ENCODE measurements around the gene IFFO2. TPM values are rescaled to one million over a fixed set of nuclear protein-coding genes. Genes with fewer than 3 reads are reported as not detected.

The IFFO2 gene
- total RNA-seq, 2 donors from 2014 or later = 23.5 to 44.2 TPM

- peak overlapping the region in 1 of 2 donors; percentile 75 for H3K27ac Mint-ChIP-seq
- ATAC-seq (peak; percentile 44 to 86), DNase-seq (ENCODE audit: low spot score) (no peak)
- H3K4me3 Mint-ChIP-seq = no peak overlapping the region
- H3K4me1 Mint-ChIP-seq (ENCODE audit: low read depth in 2 of 2) = peaks cover 0 to 9% of the 10 kb centered on the region in 2 donors
- H3K36me3 Mint-ChIP-seq = no peaks in the 10 kb centered on the region
- H3K27me3 Mint-ChIP-seq = peaks cover 0 to 7% of the 10 kb centered on the region in 2 donors
- no peaks in the 10 kb centered on the region for H3K9me3 Mint-ChIP-seq
Measured at GRCh38 chr1:18965206-18966173, 9.0 kb upstream of the IFFO2 start.

GRCh38 chr1:18963968-18964367 lies 7.5 kb upstream of the IFFO2 start:
- Mint-ChIP-seq H3K9me3 (no peaks in the 10 kb centered on the region), H3K27ac (peak overlapping the region in 1 of 2 donors; percentile 6), H3K27me3 (peaks cover 0 to 9% of the 10 kb centered on the region in 2 donors), H3K4me3 (no peak overlapping the region), H3K4me1 (ENCODE audit: low read depth in 2 of 2) (peaks cover 0 to 9% of the 10 kb centered on the region in 2 donors), H3K36me3 (no peaks in the 10 kb centered on the region)
- no peak for ATAC-seq
- no peak for DNase-seq (ENCODE audit: low spot score)

- Mint-ChIP-seq H3K9me3 (no peaks in the 10 kb centered on the region), H3K27me3 (peaks cover 0 to 7% of the 10 kb centered on the region in 2 donors), H3K4me3 (no peak overlapping the region), H3K4me1 (ENCODE audit: low read depth in 2 of 2) (peaks cover 3 to 11% of the 10 kb centered on the region in 2 donors), H3K36me3 (no peaks in the 10 kb centered on the region), H3K27ac (no peak overlapping the region)
- ATAC-seq (no peak), DNase-seq (ENCODE audit: low spot score) (no peak)
Measured at GRCh38 chr1:18962855-18963737, 6.6 kb upstream of the IFFO2 start.

- Mint-ChIP-seq H3K4me1 (ENCODE audit: low read depth in 2 of 2) (peaks cover 12 to 19% of the 10 kb centered on the region in 2 donors), H3K27ac (no peak overlapping the region), H3K27me3 (peaks cover 0 to 10% of the 10 kb centered on the region in 2 donors), H3K4me3 (no peak overlapping the region), H3K9me3 (no peaks in the 10 kb centered on the region), H3K36me3 (no peaks in the 10 kb centered on the region)
- DNase-seq (ENCODE audit: low spot score) = no peak
- ATAC-seq = no peak
Measured at GRCh38 chr1:18962121-18962721, 5.7 kb upstream of the IFFO2 start.

- DNase-seq (ENCODE audit: low spot score) (no peak), ATAC-seq (no peak)
- Mint-ChIP-seq H3K4me1 (ENCODE audit: low read depth in 2 of 2) (peaks cover 12 to 17% of the 10 kb centered on the region in 2 donors), H3K27me3 (peaks cover 0 to 10% of the 10 kb centered on the region in 2 donors), H3K9me3 (no peaks in the 10 kb centered on the region), H3K36me3 (no peaks in the 10 kb centered on the region), H3K27ac (peak overlapping the region in 1 of 2 donors; percentile 63), H3K4me3 (no peak overlapping the region)
Measured at GRCh38 chr1:18960821-18961220, 4.3 kb upstream of the IFFO2 start.

GRCh38 chr1:18960409-18960808 lies 3.9 kb upstream of the IFFO2 start:
- H3K4me1 Mint-ChIP-seq (ENCODE audit: low read depth in 2 of 2) = peaks cover 12 to 15% of the 10 kb centered on the region in 2 donors
- ATAC-seq (no peak), DNase-seq (ENCODE audit: low spot score) (no peak)
- H3K9me3 Mint-ChIP-seq = no peaks in the 10 kb centered on the region
- H3K4me3 Mint-ChIP-seq = no peak overlapping the region
- H3K27ac Mint-ChIP-seq = no peak overlapping the region
- peaks cover 0 to 10% of the 10 kb centered on the region in 2 donors for H3K27me3 Mint-ChIP-seq
- H3K36me3 Mint-ChIP-seq = no peaks in the 10 kb centered on the region

GRCh38 chr1:18959591-18959990 lies 3.1 kb upstream of the IFFO2 start:
- no peak for DNase-seq (ENCODE audit: low spot score)
- no peak for ATAC-seq
- peaks cover 0 to 7% of the 10 kb centered on the region in 2 donors for H3K27me3 Mint-ChIP-seq
- H3K27ac Mint-ChIP-seq = no peak overlapping the region
- H3K4me1 Mint-ChIP-seq (ENCODE audit: low read depth in 2 of 2) = peaks cover 17 to 19% of the 10 kb centered on the region in 2 donors
- H3K9me3 Mint-ChIP-seq = no peaks in the 10 kb centered on the region
- peaks cover 5% of the 10 kb centered on the region for H3K36me3 Mint-ChIP-seq
- no peak overlapping the region for H3K4me3 Mint-ChIP-seq

- Mint-ChIP-seq H3K36me3 (peaks cover 5% of the 10 kb centered on the region), H3K4me3 (peak overlapping the region; percentile 84), H3K27ac (peak overlapping the region; percentile 37 to 42), H3K9me3 (no peaks in the 10 kb centered on the region), H3K4me1 (ENCODE audit: low read depth in 2 of 2) (peaks cover 33 to 38% of the 10 kb centered on the region in 2 donors), H3K27me3 (peaks cover 0 to 7% of the 10 kb centered on the region in 2 donors)
- DNase-seq (ENCODE audit: low spot score) = no peak
- ATAC-seq = no peak
Measured at GRCh38 chr1:18957532-18958300, 1.2 kb upstream of the IFFO2 start.

GRCh38 chr1:18957136-18957521 lies 653 bp upstream of the IFFO2 start:
- H3K27me3 Mint-ChIP-seq = peaks cover 0 to 7% of the 10 kb centered on the region in 2 donors
- peaks cover 5% of the 10 kb centered on the region for H3K36me3 Mint-ChIP-seq
- ATAC-seq = no peak
- H3K4me1 Mint-ChIP-seq (ENCODE audit: low read depth in 2 of 2) = peaks cover 39 to 44% of the 10 kb centered on the region in 2 donors
- H3K9me3 Mint-ChIP-seq = no peaks in the 10 kb centered on the region
- H3K27ac Mint-ChIP-seq = peak overlapping the region in 1 of 2 donors; percentile 42
- no peak for DNase-seq (ENCODE audit: low spot score)
- peak overlapping the region; percentile 84 for H3K4me3 Mint-ChIP-seq

GRCh38 chr1:18955441-18956192 lies 859 bp downstream of the IFFO2 start:
- H3K4me1 Mint-ChIP-seq (ENCODE audit: low read depth in 2 of 2) = peaks cover 46 to 52% of the 10 kb centered on the region in 2 donors

GRCh38 chr1:18955131-18955440 lies 1.4 kb downstream of the IFFO2 start:
- Mint-ChIP-seq H3K4me1 (ENCODE audit: low read depth in 2 of 2) (peaks cover 50 to 56% of the 10 kb centered on the region in 2 donors), H3K9me3 (no peaks in the 10 kb centered on the region), H3K27ac (peak overlapping the region; percentile 60 to 100), H3K27me3 (peaks cover 0 to 5% of the 10 kb centered on the region in 2 donors), H3K4me3 (peak overlapping the region; percentile 92), H3K36me3 (peaks cover 5% of the 10 kb centered on the region)
- no peak for DNase-seq (ENCODE audit: low spot score)
- no peak for ATAC-seq

More at GRCh38 chr1:18955441-18956192, 859 bp downstream of the IFFO2 start:
- peak in 1 of 2 donors; percentile 0 for ATAC-seq
- Mint-ChIP-seq H3K9me3 (no peaks in the 10 kb centered on the region), H3K36me3 (peaks cover 5% of the 10 kb centered on the region), H3K4me3 (peak overlapping the region; percentile 92), H3K27ac (peak overlapping the region; percentile 60 to 100), H3K27me3 (peaks cover 0 to 7% of the 10 kb centered on the region in 2 donors)
- no peak for DNase-seq (ENCODE audit: low spot score)
